HepG2 (cell line): ENCODE results near the gene RPS8. TPM values are rescaled to one million over a fixed set of nuclear protein-coding genes. Genes with fewer than 3 reads are reported as not detected.

Experiments
- ADNP ChIP-seq: sonication (generic); formaldehyde crosslinking; IDR thresholded peaks from 2 replicates; pipeline ENCODE4 v1.4.0; 2020; ENCODE audit warnings: missing genetic modification reagents
- DBP ChIP-seq: sonication (generic); formaldehyde crosslinking; IDR thresholded peaks from 2 replicates; pipeline ENCODE4 v1.4.0; 2020; ENCODE audit warnings: missing genetic modification reagents; ENCODE audit errors: not compliant biosample characterization
- FOXJ3 ChIP-seq: sonication (generic); formaldehyde crosslinking; IDR thresholded peaks from 2 replicates; pipeline ENCODE4 v1.4.0; 2020; ENCODE audit warnings: missing genetic modification reagents, mild to moderate bottlenecking, borderline replicate concordance
- HOXA7 ChIP-seq: sonication (generic); formaldehyde crosslinking; IDR thresholded peaks from 2 replicates; pipeline ENCODE4 v1.8.1; 2022; ENCODE audit warnings: mild to moderate bottlenecking, missing genetic modification reagents, moderate library complexity
- LRRFIP1 ChIP-seq: sonication (generic); formaldehyde crosslinking; conservative IDR thresholded peaks from 2 replicates; pipeline ENCODE4 v1.4.0; 2020; ENCODE audit warnings: missing genetic modification reagents
- MAZ ChIP-seq, 2 experiments: sonication (generic) in 1 of 2; formaldehyde crosslinking in 1 of 2; IDR thresholded peaks; 2 replicates each; pipeline versions ENCODE4 v1.5.0 to v1.6.1; 2012 to 2020; ENCODE audit warnings: low read depth in 2 of 2, mild to moderate bottlenecking in 2 of 2, borderline replicate concordance in 1 of 2, improper control_type of control experiment in 1 of 2, low read length in 1 of 2, missing genetic modification reagents in 1 of 2, moderate library complexity in 1 of 2
- MXD1 ChIP-seq: sonication (generic); formaldehyde crosslinking; IDR thresholded peaks from 2 replicates; pipeline ENCODE4 v1.4.0; 2020; ENCODE audit warnings: mild to moderate bottlenecking, missing genetic modification reagents
- NRL ChIP-seq: sonication (generic); formaldehyde crosslinking; IDR thresholded peaks from 2 replicates; pipeline ENCODE4 v1.5.0; 2020; ENCODE audit warnings: missing genetic modification reagents, mild to moderate bottlenecking, moderate library complexity, borderline replicate concordance
- PRDM10 ChIP-seq: sonication (generic); formaldehyde crosslinking; IDR thresholded peaks from 2 replicates; pipeline ENCODE4 v1.4.0; 2020; ENCODE audit warnings: low read depth, missing genetic modification reagents
- SCMH1 ChIP-seq: sonication (generic); formaldehyde crosslinking; IDR thresholded peaks from 2 replicates; pipeline ENCODE4 v1.9.0; 2021; ENCODE audit warnings: missing genetic modification reagents, mild to moderate bottlenecking, borderline replicate concordance
- SIX4 ChIP-seq: sonication (generic); formaldehyde crosslinking; IDR thresholded peaks from 2 replicates; pipeline ENCODE4 v1.4.0; 2020; ENCODE audit warnings: missing genetic modification reagents
- SRF ChIP-seq: IDR thresholded peaks from 2 replicates; pipeline ENCODE4 v1.6.1; 2011; ENCODE audit warnings: mild to moderate bottlenecking, low read depth, low read length, moderate library complexity
- ZNF331 ChIP-seq: sonication (generic); formaldehyde crosslinking; IDR thresholded peaks from 2 replicates; pipeline ENCODE4 v1.4.0; 2020; ENCODE audit warnings: missing genetic modification reagents
- ZNF598 ChIP-seq: sonication (generic); formaldehyde crosslinking; IDR thresholded peaks from 2 replicates; pipeline ENCODE4 v1.5.1; 2020; ENCODE audit warnings: mild to moderate bottlenecking, missing genetic modification reagents, borderline replicate concordance
- ZNF720 ChIP-seq: sonication (generic); formaldehyde crosslinking; IDR thresholded peaks from 2 replicates; pipeline ENCODE4 v1.4.0; 2020; ENCODE audit warnings: missing genetic modification reagents
- ZNF775 ChIP-seq: sonication (generic); formaldehyde crosslinking; IDR thresholded peaks from 2 replicates; pipeline ENCODE4 v1.4.0; 2020; ENCODE audit warnings: missing genetic modification reagents, mild to moderate bottlenecking, moderate library complexity, borderline replicate concordance
- polyA plus RNA-seq, 8 experiments: library from polyadenylated mRNA; depleted of rRNA in 3 of 8; stranded (reverse) in 7 of 8; unstranded in 1 of 8; fragments of >200 nt; fragmentation: Illumina TruSeq in 4 of 8; extraction: Trizol in 4 of 8; gene quantifications; 2 replicates each; pipeline versions ENCODE4 v1.2.1 to v1.2.3, GENCODE V29; 2011 to 2016; ENCODE audit warnings: low read depth in 4 of 8, missing spikeins in 1 of 8, mixed read lengths in 1 of 8; ENCODE audit not compliant: insufficient read depth in 1 of 8
- total RNA-seq, 5 experiments: library from RNA; depleted of rRNA; stranded (reverse); fragments of >200 nt; fragmentation: Illumina TruSeq; extraction: Trizol; gene quantifications; 2 replicates each; pipeline ENCODE4 v1.2.3, GENCODE V29; 2016; ENCODE audit warnings: low read depth in 1 of 5

Gene RPS8
- total and polyA plus RNA-seq, 2 of the 13 experiments (the other 11 are each of a cell fraction or from before 2014, with no cell fraction given), result 2,628 to 2,822 TPM

GRCh38 chr1:44826375-44827196 is 51.2 kb downstream of the RPS8 start (continued):
- TF ChIP-seq NRL (CRISPR knock-in tag) (peak; percentile 82; the same call in 1 of the 2 replicates), LRRFIP1 (CRISPR knock-in tag) (0 out of 2 replicates have a peak, but pooled peaks have one; percentile 50), MAZ (IDR thresholded peaks at IDR 0.05; ENCODE audit: borderline replicate concordance, low read depth, low read length) (peak; percentile 31; the same call in 1 of the 2 replicates), MAZ (CRISPR knock-in tag; IDR thresholded peaks at IDR 0.05; ENCODE audit: low read depth) (0 out of 2 replicates have a peak, but pooled peaks have one; percentile 23), ZNF331 (no peak; the same call in 1 of the 2 replicates), FOXJ3 (CRISPR knock-in tag) (no peak), HOXA7 (no peak), DBP (CRISPR knock-in tag) (peak; percentile 27), PRDM10 (CRISPR knock-in tag) (no peak), SRF (no peak), MXD1 (peak; percentile 46), ADNP (0 out of 2 replicates have a peak, but pooled peaks have one; percentile 18), ZNF775 (CRISPR knock-in tag) (peak; percentile 41; the same call in 1 of the 2 replicates), ZNF720 (CRISPR knock-in tag) (no peak), SCMH1 (CRISPR knock-in tag) (no peak), ZNF598 (CRISPR knock-in tag) (no peak), SIX4 (peak; percentile 42; the same call in 1 of the 2 replicates)
